HFF-Myc (cell line): ENCODE measurements around the gene HES5.

Experiments used
- DNase-seq: peaks from one replicate; pipeline ENCODE4 v3.0.0-alpha.2; 2011; ENCODE audit warnings: low read depth; ENCODE audit errors: extremely low read depth
- H3K4me3 ChIP-seq: replicated peaks from 2 replicates; pipeline ENCODE4 v1.5.1; 2011; ENCODE audit warnings: low read depth, mild to moderate bottlenecking, control low read depth, low read length
- TF ChIP-seq, protein P1 (sequence below): IDR thresholded peaks from 2 replicates; pipeline ENCODE4 v1.5.1; 2012; ENCODE audit warnings: mild to moderate bottlenecking, low read depth, low read length, control low read depth; ENCODE audit errors: missing control alignments

Gene HES5

DNA sequence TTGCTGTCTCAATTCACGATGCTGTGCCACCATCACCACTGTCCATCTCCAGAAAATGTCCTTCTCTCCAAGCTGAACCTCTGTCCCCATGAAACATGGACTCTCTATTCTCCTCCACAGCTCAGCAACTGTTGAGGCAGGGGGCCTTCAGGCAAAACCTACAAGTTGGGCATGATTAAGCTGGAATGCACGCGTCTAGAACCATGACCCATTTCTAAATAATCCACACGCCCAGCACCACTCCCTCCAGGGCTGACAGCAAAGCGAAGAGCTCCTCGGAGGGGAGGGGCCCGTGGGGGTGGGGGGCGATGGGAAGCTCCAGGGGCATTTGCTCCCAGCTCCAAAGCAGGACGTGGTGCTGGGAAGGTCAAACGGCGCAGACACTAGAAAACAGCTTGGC lies 3.3 kb upstream of the HES5 start:
- no peak for DNase-seq
- TF ChIP-seq, protein P1, sequence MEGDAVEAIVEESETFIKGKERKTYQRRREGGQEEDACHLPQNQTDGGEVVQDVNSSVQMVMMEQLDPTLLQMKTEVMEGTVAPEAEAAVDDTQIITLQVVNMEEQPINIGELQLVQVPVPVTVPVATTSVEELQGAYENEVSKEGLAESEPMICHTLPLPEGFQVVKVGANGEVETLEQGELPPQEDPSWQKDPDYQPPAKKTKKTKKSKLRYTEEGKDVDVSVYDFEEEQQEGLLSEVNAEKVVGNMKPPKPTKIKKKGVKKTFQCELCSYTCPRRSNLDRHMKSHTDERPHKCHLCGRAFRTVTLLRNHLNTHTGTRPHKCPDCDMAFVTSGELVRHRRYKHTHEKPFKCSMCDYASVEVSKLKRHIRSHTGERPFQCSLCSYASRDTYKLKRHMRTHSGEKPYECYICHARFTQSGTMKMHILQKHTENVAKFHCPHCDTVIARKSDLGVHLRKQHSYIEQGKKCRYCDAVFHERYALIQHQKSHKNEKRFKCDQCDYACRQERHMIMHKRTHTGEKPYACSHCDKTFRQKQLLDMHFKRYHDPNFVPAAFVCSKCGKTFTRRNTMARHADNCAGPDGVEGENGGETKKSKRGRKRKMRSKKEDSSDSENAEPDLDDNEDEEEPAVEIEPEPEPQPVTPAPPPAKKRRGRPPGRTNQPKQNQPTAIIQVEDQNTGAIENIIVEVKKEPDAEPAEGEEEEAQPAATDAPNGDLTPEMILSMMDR: no peak
- H3K4me3 ChIP-seq: no peak overlapping the region

DNA sequence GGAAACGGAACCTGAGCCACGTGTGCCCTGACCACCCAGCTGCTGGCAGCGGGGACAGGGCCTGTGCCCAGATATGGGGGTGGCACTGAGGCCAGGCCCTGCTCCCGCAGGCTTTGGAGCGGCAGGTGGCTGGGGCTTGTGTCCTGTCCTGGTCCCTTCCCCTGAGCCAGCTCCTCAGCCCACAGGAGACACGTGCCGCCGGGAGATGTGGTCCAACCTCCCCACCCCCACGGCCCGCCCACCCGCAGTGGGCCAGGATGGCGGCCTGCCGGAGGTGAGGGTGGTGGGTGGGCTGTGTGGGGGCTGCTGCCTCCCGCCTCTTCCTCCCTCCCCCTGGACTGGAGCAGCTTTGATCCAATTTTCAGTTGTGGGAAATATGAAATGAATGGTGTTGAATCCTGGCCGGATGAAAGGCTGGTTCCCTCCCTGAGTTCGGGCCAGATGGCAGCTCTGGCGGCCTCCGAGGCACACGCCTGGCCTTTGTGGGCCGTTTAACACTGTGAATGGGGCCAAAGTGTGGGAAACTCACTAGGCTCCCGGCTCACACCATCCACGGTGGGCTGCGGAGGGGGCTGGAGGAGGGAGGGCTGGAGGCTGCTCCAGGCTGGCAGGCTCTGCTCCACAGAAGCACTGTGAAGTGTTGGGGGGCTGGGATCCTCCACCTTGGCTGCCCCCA lies 2.6 kb upstream of the HES5 start:
- TF ChIP-seq, protein P1: no peak
- no peak for DNase-seq
- no peak overlapping the region for H3K4me3 ChIP-seq

DNA sequence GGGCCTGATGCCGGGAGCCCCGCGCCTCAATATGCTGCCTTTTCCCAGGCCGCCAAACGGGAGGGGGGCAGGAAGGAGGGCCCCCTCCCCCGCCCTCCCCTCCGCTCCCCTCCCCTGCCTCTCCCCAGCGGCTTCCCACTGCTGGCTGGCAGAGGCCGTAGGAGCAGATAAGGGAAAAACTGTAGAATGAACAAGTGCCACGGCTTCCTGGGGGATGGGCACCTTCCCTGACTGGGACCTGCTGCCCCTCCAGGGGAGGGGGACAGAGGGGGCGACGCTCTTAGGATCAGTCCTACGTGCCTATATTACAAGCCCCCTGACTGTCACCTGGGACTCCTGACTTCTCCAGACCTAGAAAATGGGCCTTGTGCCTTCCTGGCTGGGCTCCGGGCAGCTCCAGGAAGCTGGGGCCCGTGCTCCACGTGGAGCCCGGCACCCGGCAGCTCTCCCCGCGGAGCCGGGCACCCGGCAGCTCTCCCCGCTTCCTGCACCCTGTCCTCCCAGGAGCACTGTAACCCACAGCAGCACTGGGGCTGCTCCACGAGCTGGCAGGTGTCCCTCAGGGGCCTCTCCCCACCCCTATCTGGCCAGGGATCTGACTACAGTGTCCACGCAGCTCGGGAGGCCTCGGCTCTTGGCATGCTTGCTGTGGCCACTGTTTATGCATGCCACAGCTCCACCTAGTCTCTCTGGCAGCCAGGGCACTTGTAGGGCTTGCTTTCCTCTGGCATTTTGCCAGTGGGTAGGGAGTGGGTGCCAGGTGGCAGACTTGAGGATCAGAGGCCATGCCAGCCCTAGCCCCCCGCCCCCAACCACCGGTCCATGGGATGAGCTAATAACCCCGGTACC lies 674 bp upstream of the HES5 start:
- DNase-seq: no peak
- TF ChIP-seq, protein P1: no peak

DNA sequence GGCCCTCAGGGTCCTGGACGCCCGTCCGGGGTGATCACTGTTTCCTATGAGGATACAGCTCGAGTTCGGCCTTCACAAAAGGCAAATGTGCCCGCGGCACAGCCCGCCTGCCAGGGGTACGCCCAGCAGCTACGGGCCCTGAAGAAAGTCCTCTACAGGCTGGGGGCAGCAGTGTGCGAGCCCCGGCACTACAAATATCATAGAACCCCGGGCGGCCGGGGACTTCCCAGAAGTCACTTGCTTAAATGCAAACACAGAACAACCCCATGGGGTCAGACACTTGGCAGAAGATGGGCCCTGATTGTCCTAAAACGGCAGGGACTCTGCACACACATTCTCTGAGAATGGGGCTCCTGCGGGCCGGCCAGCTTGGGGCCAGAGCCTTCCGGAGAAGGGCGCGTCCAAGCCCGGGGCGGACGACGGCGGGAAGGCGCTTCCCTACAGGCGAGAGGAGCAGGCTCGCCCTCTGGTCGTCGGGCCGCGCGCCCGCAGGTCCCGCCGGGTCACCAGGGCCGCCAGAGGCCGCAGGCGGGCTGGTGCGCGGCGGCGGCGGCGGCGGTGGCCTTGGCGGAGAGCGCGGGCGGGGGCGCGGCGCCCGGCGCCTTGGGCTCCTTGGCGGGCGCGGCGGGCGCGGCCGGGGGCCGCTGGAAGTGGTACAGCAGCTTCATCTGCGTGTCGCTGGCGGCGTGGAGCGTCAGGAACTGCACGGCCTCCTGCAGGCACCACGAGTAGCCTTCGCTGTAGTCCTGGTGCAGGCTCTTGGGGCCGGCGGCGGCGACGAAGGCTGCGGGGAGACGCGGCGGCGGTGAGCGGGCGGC lies 888 bp downstream of the HES5 start:
- TF ChIP-seq, protein P1: no peak
- DNase-seq: no peak
- H3K4me3 ChIP-seq: no peak overlapping the region

More for the DNA sequence above, 674 bp upstream of the HES5 start:
- H3K4me3 ChIP-seq: no peak overlapping the region

DNA sequence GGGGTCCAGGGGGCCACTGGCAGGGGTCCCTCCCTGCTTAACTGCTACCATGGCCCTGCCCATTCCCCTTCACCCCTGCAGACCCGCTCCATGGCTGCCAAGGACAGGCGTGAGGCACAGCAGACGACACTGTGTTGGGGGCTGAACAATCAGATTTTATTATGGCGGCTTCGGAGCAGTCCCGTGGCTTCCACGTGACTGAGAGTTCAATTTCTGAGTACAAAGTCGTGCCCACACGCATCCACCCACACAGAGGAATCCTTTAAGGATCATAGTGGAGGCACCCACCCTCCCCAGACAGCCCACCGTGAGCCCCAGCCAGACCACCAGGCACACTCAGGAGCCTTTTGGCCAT lies 1.5 kb downstream of the HES5 start:
- H3K4me3 ChIP-seq: no peak overlapping the region
- DNase-seq: no peak
- TF ChIP-seq, protein P1: no peak

DNA sequence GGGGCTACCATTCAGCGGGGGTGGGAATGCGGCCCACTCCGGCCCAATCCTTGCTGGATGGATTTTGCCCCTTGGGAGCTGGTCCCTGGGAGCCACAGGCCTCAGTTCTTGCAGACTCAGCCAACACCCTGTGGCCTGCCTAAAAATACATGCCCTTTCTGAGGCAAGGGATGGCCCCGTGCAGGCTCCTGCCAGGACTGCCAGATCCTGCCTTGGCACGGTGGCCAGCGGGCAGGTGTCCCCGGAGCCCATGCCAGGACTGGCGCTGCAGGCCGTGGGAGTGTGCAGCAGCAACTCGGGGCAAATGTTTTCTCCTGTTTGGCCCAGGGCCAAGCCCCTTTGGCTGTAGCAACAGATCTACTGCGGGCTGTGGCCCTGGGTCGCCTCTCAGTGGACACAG lies 2.0 kb downstream of the HES5 start:
- TF ChIP-seq, protein P1: no peak
- DNase-seq: no peak
- H3K4me3 ChIP-seq: no peak overlapping the region
